ENCODE data around the gene SCLT1. TPM values are rescaled to one million over a fixed set of nuclear protein-coding genes. Genes with fewer than 3 reads are reported as not detected.

SCLT1 gene
- total and polyA plus RNA-seq, 2 of the 4 experiments (the other 2 are of a cell fraction), result 4.9 to 7.7 TPM

GRCh38 chr4:128853741-128854140, 239.6 kb downstream of the SCLT1 start:
- Histone ChIP-seq H3K56ac (ENCODE audit: extremely low read depth, insufficient read depth, low read length) (no peak overlapping the region), H3K4me3 (ENCODE audit: insufficient read depth, low read depth, low read length) (no peak overlapping the region), H4K91ac (ENCODE audit: insufficient read depth, low read depth, low read length) (no peak overlapping the region), H3K4me1 (ENCODE audit: control insufficient read depth, insufficient read depth, low read length) (peaks cover 12% of the 10 kb centered on the region), H2BK20ac (ENCODE audit: low read depth, low read length) (no peak overlapping the region), H3K9me3 (ENCODE audit: control insufficient read depth, insufficient read depth, low read length) (no peaks in the 10 kb centered on the region), H3K23ac (ENCODE audit: low read depth, low read length) (no peak overlapping the region; the same call in 1 of the 2 replicates), H3K27ac (ENCODE audit: insufficient read depth, low read length) (no peak overlapping the region), H2AK9ac (replicated peaks; ENCODE audit: low read depth, low read length, poor library complexity) (no peak overlapping the region), H4K5ac (ENCODE audit: low read depth, low read length) (no peak overlapping the region; the same call in 1 of the 2 replicates), H4K8ac (ENCODE audit: low read depth in 2 of 2, low read length in 2 of 2) (no peak overlapping the region; a peak in 1 of 4 replicates), H2BK15ac (ENCODE audit: low read depth, low read length) (no peak overlapping the region; the same call in 2 of the 3 replicates), H2BK5ac (ENCODE audit: low read depth, low read length, poor library complexity, severe bottlenecking) (peak overlapping the region; percentile 25), H3K14ac (replicated peaks; ENCODE audit: low read depth, low read length) (0 out of 2 replicates have a peak overlapping the region, but pooled peaks have one; percentile 4), H3K9me1 (ENCODE audit: insufficient read depth, low read length) (peaks cover 22% of the 10 kb centered on the region), H3K18ac (ENCODE audit: low read depth, low read length) (peak overlapping the region; percentile 47; the same call in 1 of the 2 replicates), H3K9ac (ENCODE audit: low read depth, low read length) (no peak overlapping the region), H4K20me1 (ENCODE audit: insufficient read depth, low read length) (no peaks in the 10 kb centered on the region), H2AK5ac (ENCODE audit: low read depth, low read length) (no peak overlapping the region), H3K79me1 (ENCODE audit: low read depth in 1 of 2, low read length in 2 of 2) (peaks cover 40 to 67% of the 10 kb centered on the region in 2 experiments), H3K36me3 (ENCODE audit: control insufficient read depth, insufficient read depth, low read length) (peaks cover 67% of the 10 kb centered on the region), H3K27me3 (ENCODE audit: control insufficient read depth, insufficient read depth, low read length) (no peaks in the 10 kb centered on the region), H3K4ac (ENCODE audit: low read depth, low read length) (peak overlapping the region; percentile 19; the same call in 1 of the 2 replicates), H3K4me2 (ENCODE audit: low read depth, low read length) (no peak overlapping the region), H2AFZ (replicated peaks; ENCODE audit: low read length, poor library complexity) (no peak overlapping the region), H2BK120ac (ENCODE audit: low read depth, low read length) (0 out of 2 replicates have a peak overlapping the region, but pooled peaks have one; percentile 27)
- CTCF ChIA-PET, result no interaction called here
- dilution Hi-C loops (cut with HindIII; ENCODE audit: low sequenced_read_pairs, unreplicated experiment) (no loop called here), intact Hi-C loops (cut with micrococcal nuclease) (no loop called here), in situ Hi-C loops (cut with MboI; ENCODE audit: low sequenced_read_pairs) (no loop called here)
- TF ChIP-seq MAFK (IDR thresholded peaks at IDR 0.05; ENCODE audit: low read depth, low read length), result no peak
- TF ChIP-seq CEBPB (IDR thresholded peaks at IDR 0.05; ENCODE audit: low read depth, low read length), result no peak
- TF ChIP-seq RAD21 (IDR thresholded peaks at IDR 0.05; ENCODE audit: low read length), result no peak
- TF ChIP-seq MAZ (IDR thresholded peaks at IDR 0.05; ENCODE audit: borderline replicate concordance, low read depth, low read length), result no peak
- TF ChIP-seq CHD1 (IDR thresholded peaks at IDR 0.05; ENCODE audit: low read depth, low read length), result no peak
- no peak for TF ChIP-seq ELK1 (IDR thresholded peaks at IDR 0.05; ENCODE audit: borderline replicate concordance, low read depth, low read length)
- no peak for TF ChIP-seq CTCF (conservative IDR thresholded peaks at IDR 0.05; ENCODE audit: low read depth, low read length)
- no peak for TF ChIP-seq RCOR1 (IDR thresholded peaks at IDR 0.05; ENCODE audit: insufficient replicate concordance, low read length)
- DNase-seq (peak; percentile 69), ATAC-seq (ENCODE audit: low read depth) (no peak)
- no CpG with 5 or more reads among the region's 5 CpGs for WGBS, 2 experiments (ENCODE audit: extremely low coverage in 2 of 2, insufficient read length in 1 of 2)
- POLR2A ChIA-PET (ENCODE audit: unreplicated experiment), result no interaction called here
- no TSS peak for BruUV-seq (replicated peaks)
